H1 (cell line): ENCODE results near the gene TAX1BP3. TPM values are rescaled to one million over a fixed set of nuclear protein-coding genes. Genes with fewer than 3 reads are reported as not detected.

ENCODE experiments used
- BACH1 ChIP-seq: IDR thresholded peaks from 2 replicates; pipeline ENCODE4 v1.6.1; 2012; ENCODE audit warnings: low read length, improper control_type of control experiment
- BRCA1 ChIP-seq: IDR thresholded peaks from 2 replicates; pipeline ENCODE4 v1.6.1; 2012; ENCODE audit warnings: low read depth, low read length, improper control_type of control experiment
- CBX8 ChIP-seq: fragments of 300-800, 300-1000 bp; sonication (generic); IDR thresholded peaks from 2 replicates; pipeline ENCODE4 v1.7.1; 2016; ENCODE audit warnings: low read depth, low read length, borderline replicate concordance
- CEBPB ChIP-seq: IDR thresholded peaks from 2 replicates; pipeline ENCODE4 v1.6.1; 2012; ENCODE audit warnings: low read depth, low read length
- CHD2 ChIP-seq: IDR thresholded peaks from 2 replicates; pipeline ENCODE4 v1.6.1; 2012; ENCODE audit warnings: low read length, improper control_type of control experiment
- CTBP2 ChIP-seq: IDR thresholded peaks from 2 replicates; pipeline ENCODE4 v1.7.0; 2011; ENCODE audit warnings: borderline replicate concordance, mild to moderate bottlenecking, moderate library complexity, mixed read lengths, low read length; ENCODE audit not compliant: insufficient read depth, insufficient read length
- EGR1 ChIP-seq: IDR thresholded peaks from 2 replicates; pipeline ENCODE4 v1.6.1; 2011; ENCODE audit warnings: low read depth, low read length, borderline replicate concordance
- EZH2 ChIP-seq: fragments of 200-600 bp; sonication (generic); IDR thresholded peaks from 2 replicates; pipeline ENCODE4 v1.7.1; 2012; ENCODE audit warnings: low read depth, mild to moderate bottlenecking, moderate library complexity, low read length, inconsistent platforms; ENCODE audit not compliant: severe bottlenecking
- FOSL1 ChIP-seq: IDR thresholded peaks from 2 replicates; pipeline ENCODE4 v1.6.1; 2011; ENCODE audit warnings: mild to moderate bottlenecking, low read depth, low read length, moderate library complexity; ENCODE audit not compliant: insufficient read depth
- HDAC6 ChIP-seq: IDR thresholded peaks from one replicate; pipeline ENCODE4 v1.7.1; 2012; ENCODE audit warnings: low read depth, mild to moderate bottlenecking, inconsistent platforms, low read length, moderate library complexity
- JUN ChIP-seq: IDR thresholded peaks from 2 replicates; pipeline ENCODE4 v1.6.1; 2011; ENCODE audit warnings: low read depth, mild to moderate bottlenecking, improper control_type of control experiment, low read length
- KDM1A ChIP-seq: fragments of 200-600, 300-600 bp; sonication (generic); IDR thresholded peaks from 2 replicates; pipeline ENCODE4 v1.7.1; 2016; ENCODE audit warnings: mild to moderate bottlenecking, low read length, borderline replicate concordance
- KDM5A ChIP-seq: fragments of 200-600 bp; IDR thresholded peaks from 2 replicates; pipeline ENCODE4 v1.7.1; 2012; ENCODE audit warnings: mild to moderate bottlenecking, low read length, inconsistent platforms, mixed read lengths
- NRF1 ChIP-seq: IDR thresholded peaks from 2 replicates; pipeline ENCODE4 v1.6.1; 2011; ENCODE audit warnings: mild to moderate bottlenecking, low read depth, low read length, improper control_type of control experiment
- RAD21 ChIP-seq, 2 experiments: IDR thresholded peaks in 1 of 2; conservative IDR thresholded peaks in 1 of 2; 2 replicates each; pipeline ENCODE4 v1.6.1; 2011; ENCODE audit warnings: low read depth in 2 of 2, low read length in 2 of 2, improper control_type of control experiment in 1 of 2, inconsistent platforms in 1 of 2, mild to moderate bottlenecking in 1 of 2, moderate library complexity in 1 of 2
- SAP30 ChIP-seq: fragments of 300-600 bp; sonication (generic); IDR thresholded peaks from 2 replicates; pipeline ENCODE4 v1.7.1; 2012; ENCODE audit warnings: low read length, moderate library complexity, mild to moderate bottlenecking, inconsistent platforms; ENCODE audit not compliant: insufficient read depth, insufficient replicate concordance
- SIN3A ChIP-seq, 2 experiments: IDR thresholded peaks in 1 of 2; conservative IDR thresholded peaks in 1 of 2; 2 replicates each; pipeline ENCODE4 v1.6.1; 2011 to 2012; ENCODE audit warnings: low read length in 2 of 2, improper control_type of control experiment in 1 of 2, low read depth in 1 of 2, mild to moderate bottlenecking in 1 of 2
- SP1 ChIP-seq: IDR thresholded peaks from 2 replicates; pipeline ENCODE4 v1.6.1; 2011; ENCODE audit warnings: low read depth, low read length
- SP2 ChIP-seq: IDR thresholded peaks from 2 replicates; pipeline ENCODE4 v1.6.1; 2012; ENCODE audit warnings: mild to moderate bottlenecking, low read length, inconsistent platforms
- SRF ChIP-seq: IDR thresholded peaks from 2 replicates; pipeline ENCODE4 v1.6.1; 2011; ENCODE audit warnings: mild to moderate bottlenecking, low read depth, low read length, moderate library complexity
- SUZ12 ChIP-seq: fragments of 200-600 bp; sonication (generic); IDR thresholded peaks from 2 replicates; pipeline ENCODE4 v1.6.1; 2012; ENCODE audit warnings: mild to moderate bottlenecking, inconsistent platforms, low read length, moderate library complexity, mixed read lengths
- TAF7 ChIP-seq: optimal IDR thresholded peaks from 2 replicates; pipeline ENCODE3; 2011; ENCODE audit warnings: low read depth, mild to moderate bottlenecking, inconsistent platforms, low read length, moderate library complexity, borderline replicate concordance
- TCF12 ChIP-seq: IDR thresholded peaks from 2 replicates; pipeline ENCODE4 v1.6.1; 2011; ENCODE audit warnings: low read depth, mild to moderate bottlenecking, low read length
- TEAD4 ChIP-seq: IDR thresholded peaks from 2 replicates; pipeline ENCODE4 v1.6.1; 2012; ENCODE audit warnings: low read depth, low read length, inconsistent platforms, mixed read lengths
- ZNF274 ChIP-seq: IDR thresholded peaks from 2 replicates; pipeline ENCODE4 v1.7.0; 2012; ENCODE audit warnings: low read length, borderline replicate concordance; ENCODE audit errors: extremely low read depth
- polyA plus RNA-seq, 7 experiments: library from polyadenylated mRNA; depleted of rRNA in 3 of 7; stranded (reverse) in 5 of 7; unstranded in 2 of 7; fragments of >200 nt in 5 of 7; fragments of 200-250 nt in 2 of 7; gene quantifications; 1 replicate in 5 of 7; 2 replicates in 1 of 7; 4 replicates in 1 of 7; pipeline versions ENCODE4 v1.2.1 to v1.2.3, GENCODE V29; 2011 to 2013; ENCODE audit warnings: missing spikeins in 2 of 7, mixed read lengths in 2 of 7
- total RNA-seq: library from RNA; stranded (reverse); fragmentation: NEBNext Ultra II Directional; extraction: Animal tissue kit (Norgen Biotek cat#: 25700); gene quantifications from 2 replicates; pipeline ENCODE4 v1.2.1, GENCODE V29; 2021

Gene TAX1BP3
- total and polyA plus RNA-seq, 2 of the 8 experiments (the other 6 are each of a cell fraction or from before 2014, with no cell fraction given): 65.3 to 81.8 TPM

DNA sequence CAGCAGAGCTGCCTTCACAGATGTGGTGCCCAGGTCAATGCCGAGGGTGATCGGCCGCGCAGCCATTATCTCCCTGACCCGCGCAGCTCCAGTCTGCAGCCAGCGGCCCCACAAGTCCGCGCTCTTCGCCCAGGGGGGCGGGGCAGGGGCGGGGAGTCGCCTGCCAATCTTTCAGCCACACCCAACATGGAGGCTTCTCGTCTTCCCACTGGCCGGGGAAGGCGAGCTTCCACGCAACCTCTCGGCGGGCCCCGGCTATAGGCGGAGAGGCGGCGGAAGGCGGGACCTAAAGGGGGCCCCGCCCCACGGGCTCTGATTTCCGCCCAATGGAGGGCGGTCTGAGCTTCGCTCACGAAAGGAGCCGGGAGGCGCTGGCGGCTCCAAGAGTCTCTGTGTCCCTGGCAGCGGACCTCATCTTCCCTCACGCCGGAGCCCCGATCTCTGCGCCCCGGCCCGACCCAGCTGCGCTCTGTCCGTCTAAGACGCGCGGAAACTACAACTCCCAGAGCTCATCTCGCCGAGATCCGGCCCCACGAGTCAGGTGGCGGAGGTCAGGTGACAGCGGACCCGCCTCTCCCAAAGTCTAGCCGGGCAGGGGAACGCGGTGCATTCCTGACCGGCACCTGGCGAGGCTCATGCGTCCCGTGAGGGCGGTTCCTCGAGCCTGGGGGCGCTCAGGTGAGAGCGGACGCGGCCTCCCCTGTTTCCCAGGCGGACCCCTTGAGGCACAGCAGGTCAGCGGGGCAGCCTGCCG lies 32.0 kb downstream of the TAX1BP3 start, which contains the start of the genes CTNS and SHPK (continued):
- no peak for TF ChIP-seq CEBPB
- peak; percentile 16; the same call in 1 of the 2 replicates for TF ChIP-seq SP2
- no peak; a peak in 1 of 4 replicates for TF ChIP-seq RAD21 (IDR thresholded peaks at IDR 0.05 in 1 of 2, conservative IDR thresholded peaks at IDR 0.05 in 1 of 2; ENCODE audit: low read depth in 2 of 2, low read length in 2 of 2)
- no peak for TF ChIP-seq FOSL1
- peak; percentile 68 for TF ChIP-seq TAF7
- TF ChIP-seq SP1: peak; percentile 38
- no peak for TF ChIP-seq HDAC6
- no peak; the same call in 1 of the 2 replicates for TF ChIP-seq KDM5A
- TF ChIP-seq TCF12: 0 out of 2 replicates have a peak, but pooled peaks have one; percentile 76
- TF ChIP-seq SUZ12: no peak
- no peak for TF ChIP-seq SRF
- no peak for TF ChIP-seq CBX8
- peak; percentile 94 to 95 for TF ChIP-seq SIN3A (conservative IDR thresholded peaks at IDR 0.05 in 1 of 2, IDR thresholded peaks at IDR 0.05 in 1 of 2; ENCODE audit: low read depth in 1 of 2, low read length in 2 of 2)
- TF ChIP-seq SAP30: peak; percentile 65
- TF ChIP-seq ZNF274: no peak
- TF ChIP-seq EGR1: no peak
- no peak for TF ChIP-seq CHD2
- peak; percentile 33 for TF ChIP-seq NRF1
- TF ChIP-seq JUN: no peak
- no peak for TF ChIP-seq EZH2
- TF ChIP-seq BRCA1: no peak
- no peak for TF ChIP-seq BACH1
- no peak for TF ChIP-seq CTBP2
- TF ChIP-seq KDM1A: no peak
- peak; percentile 82 for TF ChIP-seq TEAD4
